Subcutaneous adipose tissue (tissue), 4 donors: ENCODE data around the gene TTPAL. TPM values are rescaled to one million over a fixed set of nuclear protein-coding genes. Genes with fewer than 3 reads are reported as not detected.

Source experiments
- CTCF ChIP-seq: fragments of 450-650 bp; IDR thresholded peaks from one replicate; pipeline ENCODE4 v1.5.1; 2016; ENCODE audit warnings: low read depth, mild to moderate bottlenecking, control low read depth, antibody characterized with exemption, moderate library complexity
- total RNA-seq, 4 donors: library from RNA; depleted of rRNA; stranded (reverse); fragments of >200 nt; gene quantifications; one replicate each; pipeline ENCODE4 v1.1.0, GENCODE V29; 2016

The TTPAL gene
- total RNA-seq, 4 donors from 2014 or later, result 19.2 to 28.0 (median 23.1) TPM

- TF ChIP-seq CTCF, result no peak
Measured at GRCh38 chr20:44454306-44454963, 21.2 kb upstream of the TTPAL start.

- no peak for TF ChIP-seq CTCF
Measured at GRCh38 chr20:44455126-44455525, 20.5 kb upstream of the TTPAL start.

- TF ChIP-seq CTCF, result no peak
Measured at GRCh38 chr20:44456611-44457010, 19.1 kb upstream of the TTPAL start.

- TF ChIP-seq CTCF, result no peak
Measured at GRCh38 chr20:44457016-44457415, 18.7 kb upstream of the TTPAL start.

GRCh38 chr20:44459271-44459670 is 16.4 kb upstream of the TTPAL start:
- no peak for TF ChIP-seq CTCF

GRCh38 chr20:44460795-44461141 is 14.9 kb upstream of the TTPAL start:
- no peak for TF ChIP-seq CTCF

GRCh38 chr20:44461142-44461802 is 14.4 kb upstream of the TTPAL start:
- no peak for TF ChIP-seq CTCF
